Neuronal stem cell (in vitro differentiated cells): ENCODE results near the gene OR2V2. TPM values are rescaled to one million over a fixed set of nuclear protein-coding genes. Genes with fewer than 3 reads are reported as not detected.
"Not testable (repeated sequence)": the region's sequence is repeated elsewhere in the genome, so short reads cannot be mapped to it uniquely, and the experiment has no call there.

Experiments used
- DNase-seq: peaks from one replicate; pipeline ENCODE4 v3.0.0-alpha.2; 2013; ENCODE audit warnings: low spot score
- H2AFZ ChIP-seq: one replicate; pipeline ENCODE4 v1.6.1; 2013; ENCODE audit warnings: mild to moderate bottlenecking, low read length, inconsistent platforms
- H2AK5ac ChIP-seq: 2 replicates; pipeline ENCODE4 v1.6.1; 2013; ENCODE audit warnings: low read depth, mild to moderate bottlenecking, inconsistent platforms, low read length, moderate library complexity, mixed read lengths
- H2BK120ac ChIP-seq: 2 replicates; pipeline ENCODE4 v1.6.1; 2013; ENCODE audit warnings: low read depth, mild to moderate bottlenecking, inconsistent platforms, low read length, moderate library complexity, mixed read lengths
- H2BK12ac ChIP-seq: one replicate; pipeline ENCODE4 v1.6.1; 2013; ENCODE audit warnings: low read length, inconsistent platforms
- H2BK15ac ChIP-seq: 2 replicates; pipeline ENCODE4 v1.6.1; 2013; ENCODE audit warnings: mild to moderate bottlenecking, low read length, inconsistent platforms, mixed read lengths
- H2BK5ac ChIP-seq: one replicate; pipeline ENCODE4 v1.6.1; 2013; ENCODE audit warnings: inconsistent platforms, mild to moderate bottlenecking, low read length, moderate library complexity
- H3K14ac ChIP-seq: one replicate; pipeline ENCODE4 v1.6.1; 2013; ENCODE audit warnings: low read length, inconsistent platforms
- H3K18ac ChIP-seq: 2 replicates; pipeline ENCODE4 v1.6.1; 2013; ENCODE audit warnings: low read length, inconsistent platforms
- H3K23ac ChIP-seq: 2 replicates; pipeline ENCODE4 v1.6.1; 2013; ENCODE audit warnings: low read depth, mild to moderate bottlenecking, mixed read lengths, low read length, inconsistent platforms; ENCODE audit not compliant: poor library complexity
- H3K27ac ChIP-seq: replicated peaks from 3 replicates; pipeline ENCODE4 v1.5.1; 2013; ENCODE audit warnings: low read length, inconsistent platforms
- H3K27me3 ChIP-seq, 3 experiments: 2 replicates each; pipeline ENCODE4 v1.6.1; 2013; ENCODE audit warnings: low read length in 3 of 3, mild to moderate bottlenecking in 2 of 3, inconsistent platforms in 1 of 3, low read depth in 1 of 3, mixed read lengths in 1 of 3, moderate library complexity in 1 of 3; ENCODE audit not compliant: control insufficient read depth in 3 of 3, insufficient read depth in 3 of 3
- H3K36me3 ChIP-seq, 2 donors: replicated peaks in 1 of 2; 2 replicates each; pipeline ENCODE4 v1.6.1; 2013; ENCODE audit warnings: low read length in 2 of 2; ENCODE audit not compliant: control insufficient read depth in 2 of 2, insufficient read depth in 2 of 2
- H3K4ac ChIP-seq: 2 replicates; pipeline ENCODE4 v1.6.1; 2013; ENCODE audit warnings: inconsistent platforms, mild to moderate bottlenecking, low read length, moderate library complexity
- H3K4me1 ChIP-seq, 2 donors: 1 replicate in 1 of 2; 2 replicates in 1 of 2; pipeline ENCODE4 v1.6.1; 2013; ENCODE audit warnings: low read length in 2 of 2, low read depth in 1 of 2; ENCODE audit not compliant: control insufficient read depth in 2 of 2, insufficient read depth in 1 of 2
- H3K4me2 ChIP-seq: one replicate; pipeline ENCODE4 v1.6.1; 2013; ENCODE audit warnings: mild to moderate bottlenecking, low read length, inconsistent platforms; ENCODE audit not compliant: insufficient read depth, poor library complexity, severe bottlenecking
- H3K4me3 ChIP-seq, 2 donors: 2 replicates each; pipeline ENCODE4 v1.5.1; 2013; ENCODE audit warnings: low read length in 2 of 2, mild to moderate bottlenecking in 2 of 2, inconsistent platforms in 1 of 2, moderate library complexity in 1 of 2
- H3K79me1 ChIP-seq: one replicate; pipeline ENCODE4 v1.6.1; 2013; ENCODE audit warnings: low read depth, mild to moderate bottlenecking, inconsistent platforms, low read length, moderate library complexity
- H3K9ac ChIP-seq: one replicate; pipeline ENCODE4 v1.6.1; 2013; ENCODE audit warnings: mild to moderate bottlenecking, low read depth, low read length, inconsistent platforms; ENCODE audit not compliant: poor library complexity
- H3K9me3 ChIP-seq, 2 donors: replicated peaks in 1 of 2; 2 replicates each; pipeline versions ENCODE3 to v1.6.1; 2013; ENCODE audit warnings: low read length in 2 of 2, mild to moderate bottlenecking in 2 of 2, inconsistent platforms in 1 of 2, low read depth in 1 of 2, mixed read lengths in 1 of 2, moderate library complexity in 1 of 2; ENCODE audit not compliant: control insufficient read depth in 2 of 2, insufficient read depth in 1 of 2
- H4K8ac ChIP-seq: one replicate; pipeline ENCODE4 v1.6.1; 2013; ENCODE audit warnings: low read depth, mild to moderate bottlenecking, inconsistent platforms, low read length, moderate library complexity
- H4K91ac ChIP-seq: one replicate; pipeline ENCODE4 v1.6.1; 2013; ENCODE audit warnings: low read length, low read depth, mild to moderate bottlenecking, inconsistent platforms; ENCODE audit not compliant: poor library complexity
- WGBS, 2 donors: extraction: QIAGEN DNeasy Blood & Tissue Kit; methylation state at CpG; one replicate each; pipeline ENCODE4 v1.1.7; 2013; ENCODE audit warnings: missing lambda C conversion rate in 2 of 2, mixed read lengths in 1 of 2; ENCODE audit not compliant: insufficient read length in 2 of 2, insufficient replicate concordance in 1 of 2; ENCODE audit errors: extremely low coverage in 2 of 2; 5-methylcytosine and 5-hydroxymethylcytosine counted together
- polyA plus RNA-seq, 2 experiments: library from polyadenylated mRNA; stranded (reverse); fragments of 200-250 nt; gene quantifications; one replicate each; pipeline ENCODE4 v1.2.3, GENCODE V29; 2013

OR2V2 gene, protein sequence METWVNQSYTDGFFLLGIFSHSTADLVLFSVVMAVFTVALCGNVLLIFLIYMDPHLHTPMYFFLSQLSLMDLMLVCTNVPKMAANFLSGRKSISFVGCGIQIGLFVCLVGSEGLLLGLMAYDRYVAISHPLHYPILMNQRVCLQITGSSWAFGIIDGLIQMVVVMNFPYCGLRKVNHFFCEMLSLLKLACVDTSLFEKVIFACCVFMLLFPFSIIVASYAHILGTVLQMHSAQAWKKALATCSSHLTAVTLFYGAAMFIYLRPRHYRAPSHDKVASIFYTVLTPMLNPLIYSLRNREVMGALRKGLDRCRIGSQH
- polyA plus RNA-seq (2013, experiment 1 of 2), result not detected
- not detected for polyA plus RNA-seq (2013, experiment 2 of 2)

DNA sequence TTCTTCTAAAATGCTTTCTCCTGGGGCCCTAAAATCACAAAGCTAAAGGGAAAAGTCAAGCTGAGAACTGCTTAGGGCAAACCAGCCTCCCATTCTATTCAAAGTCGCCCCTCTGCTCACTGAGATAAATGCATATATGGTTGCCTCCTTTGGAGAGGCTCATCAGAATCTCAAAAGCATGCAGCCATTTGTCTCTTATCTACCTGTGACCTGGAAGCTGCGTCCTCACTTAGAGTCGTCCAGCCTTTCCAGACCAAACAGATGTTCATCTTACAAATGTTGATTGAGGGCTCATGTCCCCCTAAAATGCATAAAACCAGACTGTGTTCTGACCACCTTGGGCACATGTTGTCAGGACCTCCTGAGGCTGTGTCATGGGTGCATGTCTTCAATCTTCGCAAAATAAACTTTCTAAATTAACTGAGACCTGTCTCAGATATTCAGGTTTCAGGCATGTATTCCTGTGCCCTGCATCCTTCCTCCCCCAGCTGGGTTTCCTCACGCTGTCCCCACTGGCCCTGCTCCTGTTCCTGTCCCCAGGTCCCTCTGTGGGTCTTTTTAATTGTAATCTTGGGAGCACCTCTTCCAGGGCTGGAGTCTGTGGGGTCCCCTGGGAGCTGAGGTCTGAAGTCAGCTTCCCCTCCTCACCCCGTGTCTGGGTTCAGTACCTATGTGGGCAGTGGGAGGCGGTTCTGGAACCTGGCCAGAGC lies at the start of gene OR2V2:
Gene OR2V2 (plus strand): TSS at position 660 of the 710 bp plus-strand sequence. CDS start 7,357 bp downstream, outside the sequence.
- not testable (repeated sequence) for H3K27ac ChIP-seq, H3K23ac ChIP-seq
- WGBS, 2 donors, result no CpG with 5 or more reads among the region's 7 CpGs

DNA sequence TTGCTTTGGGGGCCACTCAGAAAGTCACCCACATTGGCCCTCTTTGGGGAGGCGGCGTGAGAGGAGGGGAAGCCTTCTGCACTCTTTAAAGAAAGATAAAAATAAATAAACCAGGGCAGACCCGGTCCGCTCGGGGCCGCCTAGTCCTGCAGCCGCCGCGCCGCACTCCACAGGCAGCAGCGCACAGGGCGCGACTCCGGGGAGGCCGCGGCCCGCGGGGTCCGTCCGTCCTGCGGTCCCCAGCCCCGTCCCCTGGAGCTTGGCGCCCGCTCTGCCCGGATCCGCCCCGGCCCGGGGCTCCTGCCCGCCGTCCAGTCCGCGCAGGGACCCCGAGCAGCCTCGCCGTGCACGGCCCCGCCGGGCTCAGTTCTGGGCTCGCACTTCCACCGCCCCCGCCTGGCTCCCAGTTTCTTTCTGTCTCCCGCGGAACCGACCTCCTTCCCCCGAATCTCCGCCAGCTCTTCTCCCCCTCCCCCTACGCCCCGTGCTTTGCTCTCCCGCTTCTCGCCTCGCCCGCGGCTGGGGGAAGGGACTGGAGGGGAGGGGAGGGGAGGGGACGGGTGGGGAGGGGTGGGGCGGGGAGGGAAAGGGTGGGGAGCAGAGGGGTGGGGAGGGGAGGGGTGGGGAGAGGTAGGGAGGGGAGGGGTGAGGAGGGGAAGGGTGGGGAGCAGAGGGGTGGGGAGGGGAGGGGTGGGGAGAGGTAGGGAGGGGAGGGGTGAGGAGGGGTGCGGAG lies 49.5 kb upstream of the OR2V2 start:
- H2BK15ac ChIP-seq, H2AFZ ChIP-seq, H3K14ac ChIP-seq, H3K4me3 ChIP-seq, H3K36me3 ChIP-seq, H2BK12ac ChIP-seq, DNase-seq, H3K4me1 ChIP-seq, H3K79me1 ChIP-seq, H2AK5ac ChIP-seq, H2BK120ac ChIP-seq, H3K9me3 ChIP-seq, H3K9ac ChIP-seq, H3K23ac ChIP-seq, H2BK5ac ChIP-seq, H4K91ac ChIP-seq, H3K27ac ChIP-seq, H3K18ac ChIP-seq, H3K4ac ChIP-seq, H4K8ac ChIP-seq: not testable (repeated sequence)
- H3K4me2 ChIP-seq, result peak overlapping the region; percentile 18
- no CpG with 5 or more reads among the region's 56 CpGs for WGBS, 2 donors
- H3K27me3 ChIP-seq, result peaks cover 13 to 20% (median 20%) of the 10 kb centered on the region in 3 experiments

More for the DNA sequence above, at the start of gene OR2V2:
- H3K14ac ChIP-seq, H4K8ac ChIP-seq, H3K4me1 ChIP-seq, H3K79me1 ChIP-seq, H3K4ac ChIP-seq, H3K18ac ChIP-seq, H3K36me3 ChIP-seq, H3K4me2 ChIP-seq, H2BK15ac ChIP-seq, H3K4me3 ChIP-seq, H3K9me3 ChIP-seq, DNase-seq, H4K91ac ChIP-seq, H2BK120ac ChIP-seq, H2BK12ac ChIP-seq, H3K9ac ChIP-seq, H2AK5ac ChIP-seq, H2BK5ac ChIP-seq: not testable (repeated sequence)
- peaks cover 0 to 12% (median 0%) of the 10 kb centered on the region in 3 experiments for H3K27me3 ChIP-seq
- peak within 1 kb of the TSS; percentile 22 for H2AFZ ChIP-seq

DNA sequence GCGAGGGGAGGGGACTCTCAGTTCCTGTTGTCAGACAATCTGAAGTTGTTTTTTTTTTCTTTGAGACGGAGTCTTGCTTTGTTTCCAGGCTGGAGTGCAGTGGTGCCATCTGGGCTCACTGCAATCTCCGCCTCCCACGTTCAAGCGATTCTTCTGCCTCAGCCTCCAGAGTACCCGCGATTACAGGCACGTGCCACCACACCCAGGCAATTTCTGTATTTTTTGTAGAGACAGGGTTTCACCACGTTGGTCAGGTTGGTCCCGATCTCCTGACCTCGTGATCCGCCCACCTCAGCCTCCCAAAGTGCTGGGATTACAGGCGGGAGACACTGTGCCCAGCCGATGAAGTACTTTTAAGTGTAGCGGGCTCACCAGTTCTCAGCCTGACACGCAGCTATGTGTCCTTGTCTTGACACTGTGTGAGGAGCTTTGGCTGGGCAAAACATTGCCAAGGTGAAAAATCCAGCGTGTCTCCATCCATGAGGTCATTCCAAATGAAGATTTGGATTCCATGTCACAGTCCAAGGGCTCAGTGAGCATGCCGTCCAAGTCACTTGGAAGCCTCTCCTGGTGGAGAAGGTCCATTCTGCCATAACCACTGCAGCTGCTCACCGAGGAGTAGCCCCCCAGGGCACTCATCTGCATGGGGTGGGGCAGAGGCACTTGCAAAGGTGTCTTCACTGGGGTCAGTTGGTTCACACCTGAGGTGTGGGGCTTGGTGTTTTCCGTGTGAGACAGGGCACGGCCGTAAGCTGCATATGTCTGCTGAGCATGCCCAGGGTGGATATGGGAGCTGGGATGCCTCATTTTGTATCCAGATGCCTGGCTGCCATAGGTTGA lies 48.4 kb upstream of the OR2V2 start:
- H2AK5ac ChIP-seq, result no peak overlapping the region
- no peak overlapping the region for H3K27ac ChIP-seq
- no peak overlapping the region for H2BK120ac ChIP-seq
- H2BK12ac ChIP-seq, result no peak overlapping the region
- H3K18ac ChIP-seq, result peak overlapping the region; percentile 3
- peaks cover 2 to 5% of the 10 kb centered on the region in 2 donors for H3K9me3 ChIP-seq
- no peak overlapping the region for H2AFZ ChIP-seq
- peaks cover 13 to 21% (median 20%) of the 10 kb centered on the region in 3 experiments for H3K27me3 ChIP-seq
- H4K8ac ChIP-seq, result no peak overlapping the region
- H3K4me1 ChIP-seq, result no peaks in the 10 kb centered on the region
- peak overlapping the region; percentile 31 for H3K4me2 ChIP-seq
- no peak overlapping the region for H2BK5ac ChIP-seq
- H2BK15ac ChIP-seq, result no peak overlapping the region
- peak overlapping the region; percentile 85 for H3K23ac ChIP-seq
- no peak overlapping the region for H3K4me3 ChIP-seq
- H3K9ac ChIP-seq, result no peak overlapping the region
- WGBS, 2 donors, result no CpG with 5 or more reads among the region's 22 CpGs
- H3K36me3 ChIP-seq, result no peaks in the 10 kb centered on the region
- H3K4ac ChIP-seq, result no peak overlapping the region
- no peak overlapping the region for H4K91ac ChIP-seq
- DNase-seq, result no peak
- H3K79me1 ChIP-seq, result no peaks in the 10 kb centered on the region
- H3K14ac ChIP-seq, result no peak overlapping the region
